Measurements from ENCODE around the gene ARHGAP22.

The ARHGAP22 gene

GRCh38 chr10:48503293-48503911 lies 101.5 kb downstream of the ARHGAP22 start:
- in situ Hi-C loops (cut with MboI; ENCODE audit: low sequenced_read_pairs, unreplicated experiment), result no loop called here
- DNase-seq (ENCODE audit: low spot score), result no peak
- no peak for TF ChIP-seq CTCF (IDR thresholded peaks at IDR 0.05; ENCODE audit: borderline replicate concordance, control extremely low read depth, extremely low read depth, insufficient read depth, missing control alignments)

GRCh38 chr10:48502791-48503190 lies 102.1 kb downstream of the ARHGAP22 start:
- no peak for TF ChIP-seq CTCF (IDR thresholded peaks at IDR 0.05; ENCODE audit: borderline replicate concordance, control extremely low read depth, extremely low read depth, insufficient read depth, missing control alignments)
- in situ Hi-C loops (cut with MboI; ENCODE audit: low sequenced_read_pairs, unreplicated experiment), result no loop called here
- no peak for DNase-seq (ENCODE audit: low spot score)

GRCh38 chr10:48501787-48502771 lies 102.8 kb downstream of the ARHGAP22 start:
- in situ Hi-C loops (cut with MboI; ENCODE audit: low sequenced_read_pairs, unreplicated experiment), result no loop called here
- no peak for TF ChIP-seq CTCF (IDR thresholded peaks at IDR 0.05; ENCODE audit: borderline replicate concordance, control extremely low read depth, extremely low read depth, insufficient read depth, missing control alignments)
- DNase-seq (ENCODE audit: low spot score), result no peak

GRCh38 chr10:48501226-48501625 lies 103.6 kb downstream of the ARHGAP22 start:
- no peak for TF ChIP-seq CTCF (IDR thresholded peaks at IDR 0.05; ENCODE audit: borderline replicate concordance, control extremely low read depth, extremely low read depth, insufficient read depth, missing control alignments)
- no peak for DNase-seq (ENCODE audit: low spot score)
- in situ Hi-C loops (cut with MboI; ENCODE audit: low sequenced_read_pairs, unreplicated experiment), result no loop called here

GRCh38 chr10:48500771-48501170 lies 104.1 kb downstream of the ARHGAP22 start:
- DNase-seq (ENCODE audit: low spot score), result no peak
- no peak for TF ChIP-seq CTCF (IDR thresholded peaks at IDR 0.05; ENCODE audit: borderline replicate concordance, control extremely low read depth, extremely low read depth, insufficient read depth, missing control alignments)
- in situ Hi-C loops (cut with MboI; ENCODE audit: low sequenced_read_pairs, unreplicated experiment), result no loop called here

GRCh38 chr10:48498940-48499510 lies 105.8 kb downstream of the ARHGAP22 start:
- in situ Hi-C loops (cut with MboI; ENCODE audit: low sequenced_read_pairs, unreplicated experiment), result no loop called here
- no peak for TF ChIP-seq CTCF (IDR thresholded peaks at IDR 0.05; ENCODE audit: borderline replicate concordance, control extremely low read depth, extremely low read depth, insufficient read depth, missing control alignments)
- DNase-seq (ENCODE audit: low spot score), result no peak
